Brain microvascular endothelial cell (primary cell): ENCODE data around the gene MSI2.

Source experiments
- DNase-seq: peaks from one replicate; pipeline ENCODE4 v3.0.0-alpha.2; 2020
- H3K27ac ChIP-seq: fragments of 250-450 bp; sonication (Bioruptor Pico); 2 replicates; pipeline ENCODE4 v1.5.1; 2020; ENCODE audit warnings: mild to moderate bottlenecking, moderate library complexity
- H3K27me3 ChIP-seq: fragments of 250-450 bp; sonication (Bioruptor Pico); replicated peaks from 2 replicates; pipeline ENCODE4 v1.5.1; 2020; ENCODE audit warnings: mild to moderate bottlenecking
- H3K36me3 ChIP-seq: fragments of 250-450 bp; sonication (Bioruptor Pico); replicated peaks from 2 replicates; pipeline ENCODE4 v1.5.1; 2020; ENCODE audit warnings: mild to moderate bottlenecking
- H3K4me3 ChIP-seq: 2 replicates; pipeline ENCODE4 v1.5.1; 2011; ENCODE audit warnings: low read depth, mild to moderate bottlenecking, control low read depth, low read length, moderate library complexity
- in situ Hi-C: cut with HindIII; loops from 2 replicates; pipeline ENCODE4 v1.10.0; 2017; ENCODE audit warnings: low sequenced_read_pairs, low pct_ligation_motif_present
- TF ChIP-seq, protein P1 (sequence below): IDR thresholded peaks from 2 replicates; pipeline ENCODE4 v1.5.1; 2011; ENCODE audit warnings: low read depth, mild to moderate bottlenecking, moderate library complexity, low read length, control low read depth, inconsistent platforms; ENCODE audit errors: missing control alignments

MSI2 gene

DNA sequence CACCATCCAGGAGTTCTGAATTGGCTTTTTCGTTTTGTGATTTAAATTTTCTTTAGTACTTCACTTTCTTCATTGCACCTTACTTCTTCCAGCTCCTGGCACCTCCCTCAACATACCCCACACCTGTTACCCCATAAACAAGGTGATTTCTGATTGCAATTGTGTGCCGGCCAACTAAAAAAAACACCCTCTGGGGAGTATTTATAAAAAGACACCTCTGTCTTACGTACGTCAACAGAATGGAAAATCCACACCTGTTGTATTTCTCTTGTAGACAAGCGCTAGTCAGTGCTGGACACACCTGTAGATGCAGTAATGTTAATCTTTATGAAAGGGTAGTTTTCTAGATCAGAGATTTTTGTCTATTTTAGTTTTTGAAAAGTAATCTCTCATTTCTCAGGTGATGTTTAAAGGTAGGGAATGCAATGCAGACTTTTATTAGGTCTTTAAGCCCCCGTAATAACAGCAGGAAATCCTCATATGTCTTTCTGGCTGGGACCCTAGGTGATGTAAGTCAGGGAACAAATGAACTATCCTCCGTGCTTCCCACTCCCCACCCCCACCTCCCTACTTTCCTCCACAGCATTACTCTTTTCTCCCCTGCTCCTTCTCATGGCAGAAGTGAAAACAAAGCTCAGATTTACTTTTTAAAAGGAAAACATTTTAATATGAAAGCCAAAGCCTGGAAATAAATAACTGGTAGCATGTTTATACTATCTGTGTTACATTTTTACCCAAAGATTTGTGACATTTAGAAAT, 4.2 kb downstream of the MSI2 start:
- H3K27ac ChIP-seq = no peak overlapping the region
- H3K36me3 ChIP-seq = peaks cover 9% of the 10 kb centered on the region

DNA sequence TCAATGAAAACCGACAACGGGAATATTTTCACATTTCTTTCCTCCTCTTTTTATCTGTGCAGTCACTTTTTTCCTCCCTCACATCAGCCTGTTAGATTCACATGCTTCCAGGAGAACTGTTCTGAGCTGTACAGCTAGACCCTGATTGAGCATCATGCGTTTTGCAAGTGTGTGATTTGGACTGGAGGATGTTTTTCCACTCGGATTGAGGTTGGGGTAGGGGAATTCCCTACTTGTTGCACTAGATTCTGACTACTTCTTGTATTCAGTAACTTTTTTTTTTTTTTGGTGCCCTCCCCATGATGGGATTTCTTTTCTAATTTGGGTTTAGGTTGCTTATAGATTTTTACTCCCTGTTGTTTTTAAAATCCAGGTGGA, 4.8 kb downstream of the MSI2 start:
- Histone ChIP-seq H3K4me3 (no peak overlapping the region), H3K27ac (no peak overlapping the region), H3K36me3 (peaks cover 9% of the 10 kb centered on the region), H3K27me3 (no peaks in the 10 kb centered on the region)
- TF ChIP-seq, protein P1, sequence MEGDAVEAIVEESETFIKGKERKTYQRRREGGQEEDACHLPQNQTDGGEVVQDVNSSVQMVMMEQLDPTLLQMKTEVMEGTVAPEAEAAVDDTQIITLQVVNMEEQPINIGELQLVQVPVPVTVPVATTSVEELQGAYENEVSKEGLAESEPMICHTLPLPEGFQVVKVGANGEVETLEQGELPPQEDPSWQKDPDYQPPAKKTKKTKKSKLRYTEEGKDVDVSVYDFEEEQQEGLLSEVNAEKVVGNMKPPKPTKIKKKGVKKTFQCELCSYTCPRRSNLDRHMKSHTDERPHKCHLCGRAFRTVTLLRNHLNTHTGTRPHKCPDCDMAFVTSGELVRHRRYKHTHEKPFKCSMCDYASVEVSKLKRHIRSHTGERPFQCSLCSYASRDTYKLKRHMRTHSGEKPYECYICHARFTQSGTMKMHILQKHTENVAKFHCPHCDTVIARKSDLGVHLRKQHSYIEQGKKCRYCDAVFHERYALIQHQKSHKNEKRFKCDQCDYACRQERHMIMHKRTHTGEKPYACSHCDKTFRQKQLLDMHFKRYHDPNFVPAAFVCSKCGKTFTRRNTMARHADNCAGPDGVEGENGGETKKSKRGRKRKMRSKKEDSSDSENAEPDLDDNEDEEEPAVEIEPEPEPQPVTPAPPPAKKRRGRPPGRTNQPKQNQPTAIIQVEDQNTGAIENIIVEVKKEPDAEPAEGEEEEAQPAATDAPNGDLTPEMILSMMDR = no peak
- in situ Hi-C loops = no loop called here
- DNase-seq = no peak

More for the DNA sequence above, 4.2 kb downstream of the MSI2 start:
- H3K4me3 ChIP-seq = no peak overlapping the region
- in situ Hi-C loops = no loop called here
- TF ChIP-seq, protein P1 = no peak
- no peaks in the 10 kb centered on the region for H3K27me3 ChIP-seq
- DNase-seq = no peak

DNA sequence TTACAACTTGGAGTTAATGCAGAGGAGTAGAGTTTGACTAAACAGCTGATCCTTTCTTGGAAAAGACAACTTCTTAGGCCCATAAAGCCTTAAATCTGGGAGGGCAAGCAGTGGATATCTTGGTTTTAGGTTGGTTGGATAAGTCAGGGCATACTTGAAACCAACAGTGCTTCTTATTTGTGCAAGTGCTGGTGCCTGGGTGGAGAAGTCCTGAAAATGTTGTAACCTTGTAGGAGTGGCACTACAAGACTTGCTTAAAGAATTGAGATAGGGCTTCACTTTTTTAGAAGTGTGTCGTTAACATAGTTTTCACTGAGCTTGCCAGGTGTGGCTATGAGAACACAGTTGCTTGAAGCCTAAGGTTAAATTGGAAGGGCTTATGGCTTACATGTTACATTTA, 6.2 kb downstream of the MSI2 start:
- DNase-seq = no peak
- TF ChIP-seq, protein P1 = no peak
- Histone ChIP-seq H3K27ac (no peak overlapping the region), H3K4me3 (no peak overlapping the region), H3K36me3 (peaks cover 9% of the 10 kb centered on the region), H3K27me3 (no peaks in the 10 kb centered on the region)
- in situ Hi-C loops = no loop called here

DNA sequence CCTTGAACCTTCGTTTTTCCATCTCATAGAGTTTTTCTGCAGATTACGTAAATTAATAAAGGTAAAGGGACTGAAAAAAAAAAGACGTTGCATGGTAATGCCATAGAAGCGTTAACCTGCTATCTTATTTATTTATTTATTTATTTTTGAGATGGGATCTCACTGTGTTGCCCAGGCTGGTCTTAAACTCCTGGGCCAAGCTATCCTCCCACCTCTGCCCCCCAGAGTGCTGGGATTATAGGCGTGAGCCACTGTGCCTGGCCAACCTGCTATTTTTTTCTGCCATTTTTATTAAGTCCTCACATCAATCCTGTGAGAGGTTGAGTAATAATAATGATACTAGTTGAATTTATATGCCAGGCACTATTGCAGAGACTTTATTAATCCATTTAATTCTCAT, 7.9 kb downstream of the MSI2 start:
- in situ Hi-C loops = no loop called here
- H3K36me3 ChIP-seq = peaks cover 9% of the 10 kb centered on the region
- no peak overlapping the region for H3K4me3 ChIP-seq
- DNase-seq = no peak
- TF ChIP-seq, protein P1 = no peak
- no peak overlapping the region for H3K27ac ChIP-seq
- no peaks in the 10 kb centered on the region for H3K27me3 ChIP-seq

DNA sequence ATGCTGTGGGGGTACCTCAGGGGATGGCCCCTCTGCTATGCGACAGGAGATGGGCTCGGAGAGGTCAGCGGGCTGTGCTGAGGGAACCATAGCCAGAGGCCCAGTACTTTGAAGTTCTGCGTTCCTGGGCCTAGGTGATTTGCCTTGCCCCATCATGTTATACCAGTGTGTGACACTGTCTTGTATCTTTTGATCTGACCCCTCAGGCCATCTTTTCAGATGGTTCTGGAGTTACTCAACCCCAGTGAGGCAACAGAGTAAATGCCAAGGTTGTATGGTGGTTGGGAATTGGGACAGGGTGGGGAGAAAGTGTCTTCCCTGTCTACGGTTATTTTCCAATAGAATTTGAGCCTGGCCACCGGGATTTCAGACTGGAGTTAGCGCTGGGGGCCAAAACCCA, 8.5 kb downstream of the MSI2 start:
- TF ChIP-seq, protein P1 = no peak
- no peak overlapping the region for H3K4me3 ChIP-seq
- no peaks in the 10 kb centered on the region for H3K27me3 ChIP-seq
- in situ Hi-C loops = no loop called here
- peaks cover 9% of the 10 kb centered on the region for H3K36me3 ChIP-seq
- DNase-seq = no peak
- H3K27ac ChIP-seq = no peak overlapping the region

DNA sequence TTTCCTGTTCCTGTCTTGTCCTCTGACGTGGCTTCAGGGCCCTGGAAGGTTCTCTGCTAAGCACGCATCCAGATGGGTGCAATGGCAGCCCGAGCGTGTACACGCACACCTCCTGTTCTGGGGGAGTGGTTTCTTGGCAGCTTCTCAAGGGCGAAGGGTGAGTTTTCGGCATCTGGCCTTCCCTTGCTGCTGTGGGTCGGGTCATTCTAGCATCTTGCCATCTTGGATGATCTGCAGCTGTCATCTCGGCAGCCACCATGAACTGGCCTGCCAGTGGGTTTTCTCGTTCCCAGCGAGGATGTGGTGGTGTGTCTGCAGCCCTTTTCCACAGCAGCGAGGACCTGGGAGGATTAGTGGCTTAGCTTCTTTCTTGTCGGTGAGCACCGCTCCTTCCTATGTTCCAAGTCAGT, 10.6 kb downstream of the MSI2 start:
- in situ Hi-C loops = no loop called here
- H3K36me3 ChIP-seq = peaks cover 9% of the 10 kb centered on the region

More for the DNA sequence above, 10.6 kb downstream of the MSI2 start:
- TF ChIP-seq, protein P1 = no peak
- DNase-seq = no peak
- Histone ChIP-seq H3K27me3 (no peaks in the 10 kb centered on the region), H3K27ac (no peak overlapping the region), H3K4me3 (no peak overlapping the region)
